ENCODE results near the gene MYBL2.

DNA sequence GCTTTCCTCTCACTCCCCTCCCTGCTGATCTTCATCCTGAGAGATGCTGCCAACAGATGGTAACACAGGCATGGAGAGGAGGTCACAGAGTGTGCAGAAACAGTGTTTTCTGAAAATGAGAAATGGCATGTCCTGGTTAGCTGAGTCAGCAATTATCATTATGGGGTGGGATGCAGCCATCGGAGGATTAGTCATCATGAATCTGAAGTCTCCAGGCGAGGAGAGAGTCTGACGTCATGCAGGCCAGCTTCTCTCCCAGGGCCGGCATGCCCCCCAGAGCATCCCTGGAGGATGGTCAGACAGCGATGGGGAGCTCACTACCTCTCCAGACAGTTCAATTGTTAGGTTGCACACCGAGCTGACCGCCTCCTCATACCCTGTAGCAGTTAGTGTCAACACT lies 64.6 kb downstream of the MYBL2 start:
- TF ChIP-seq, protein P1, sequence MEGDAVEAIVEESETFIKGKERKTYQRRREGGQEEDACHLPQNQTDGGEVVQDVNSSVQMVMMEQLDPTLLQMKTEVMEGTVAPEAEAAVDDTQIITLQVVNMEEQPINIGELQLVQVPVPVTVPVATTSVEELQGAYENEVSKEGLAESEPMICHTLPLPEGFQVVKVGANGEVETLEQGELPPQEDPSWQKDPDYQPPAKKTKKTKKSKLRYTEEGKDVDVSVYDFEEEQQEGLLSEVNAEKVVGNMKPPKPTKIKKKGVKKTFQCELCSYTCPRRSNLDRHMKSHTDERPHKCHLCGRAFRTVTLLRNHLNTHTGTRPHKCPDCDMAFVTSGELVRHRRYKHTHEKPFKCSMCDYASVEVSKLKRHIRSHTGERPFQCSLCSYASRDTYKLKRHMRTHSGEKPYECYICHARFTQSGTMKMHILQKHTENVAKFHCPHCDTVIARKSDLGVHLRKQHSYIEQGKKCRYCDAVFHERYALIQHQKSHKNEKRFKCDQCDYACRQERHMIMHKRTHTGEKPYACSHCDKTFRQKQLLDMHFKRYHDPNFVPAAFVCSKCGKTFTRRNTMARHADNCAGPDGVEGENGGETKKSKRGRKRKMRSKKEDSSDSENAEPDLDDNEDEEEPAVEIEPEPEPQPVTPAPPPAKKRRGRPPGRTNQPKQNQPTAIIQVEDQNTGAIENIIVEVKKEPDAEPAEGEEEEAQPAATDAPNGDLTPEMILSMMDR (IDR thresholded peaks at IDR 0.05): no peak
- no peak for TF ChIP-seq ZFX (IDR thresholded peaks at IDR 0.05; ENCODE audit: borderline replicate concordance)

Measured in 22Rv1 (cell line).